ENCODE results near the gene LRRTM4. TPM values are rescaled to one million over a fixed set of nuclear protein-coding genes. Genes with fewer than 3 reads are reported as not detected.

The LRRTM4 gene
- total RNA-seq (3.5 and 6.5 TPM in 2 replicates), polyA plus RNA-seq (0.23 and 0.44 TPM in 2 replicates)

DNA sequence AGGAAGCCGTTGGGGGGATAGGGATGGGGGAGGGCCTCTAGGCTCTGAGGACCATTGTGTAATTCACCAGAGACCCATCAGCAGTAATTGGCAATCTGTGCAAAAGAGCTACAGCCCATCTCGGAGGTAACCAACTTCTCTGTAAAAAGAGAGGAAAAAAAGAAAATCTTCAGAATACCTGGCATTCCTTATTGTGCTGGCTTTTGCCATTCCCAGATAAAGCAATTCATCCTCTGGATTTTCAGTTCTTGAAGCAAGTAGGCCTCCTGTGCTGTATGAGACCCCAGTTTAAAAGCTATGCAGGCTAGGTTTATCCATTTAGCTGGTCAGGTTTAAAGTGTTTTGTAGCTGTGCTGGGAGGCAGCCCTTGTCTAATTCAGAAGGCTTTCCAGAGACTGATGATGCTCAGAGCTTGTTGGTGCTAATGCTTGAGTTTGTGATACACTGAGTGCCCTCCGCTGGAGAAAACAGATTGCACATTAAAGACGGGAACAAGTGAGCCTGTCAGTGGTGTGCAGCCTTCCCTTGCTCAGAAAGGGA, at the start of gene LRRTM4:
Gene LRRTM4 (minus strand): TSS at position 446 of the 540 bp plus-strand sequence.
- Histone ChIP-seq H2AFZ (peak within 1 kb of the TSS; percentile 12), H3K36me3 (replicated peaks; ENCODE audit: insufficient read depth, low read depth) (no peaks in the 10 kb centered on the region), H3K9me2 (replicated peaks; ENCODE audit: insufficient read depth) (no peaks in the 10 kb centered on the region), H3K27ac (no peak within 1 kb of the TSS), H3K79me2 (no peaks in the 10 kb centered on the region), H3K9me3 (ENCODE audit: low read depth) (no peaks in the 10 kb centered on the region), H3K4me1 (ENCODE audit: insufficient read depth) (no peaks in the 10 kb centered on the region), H3K27me3 (no peaks in the 10 kb centered on the region), H3K4me2 (peak within 1 kb of the TSS; percentile 69), H3K4me3 (no peak within 1 kb of the TSS), H4K20me1 (ENCODE audit: insufficient read depth, poor library complexity, severe bottlenecking) (no peaks in the 10 kb centered on the region)
- 15% methylated on average over 4 of the region's 4 CpGs for WGBS (ENCODE audit: low lambda C conversion rate, missing lambda C conversion rate)
- peak; percentile 47 for DNase-seq (ENCODE audit: low spot score)
- peak; percentile 45 for TF ChIP-seq CTCF (IDR thresholded peaks at IDR 0.05; ENCODE audit: poor library complexity)
- no peak for TF ChIP-seq EZH2 (IDR thresholded peaks at IDR 0.05; ENCODE audit: borderline replicate concordance)

- Histone ChIP-seq H3K36me3 (replicated peaks; ENCODE audit: insufficient read depth, low read depth) (no peaks in the 10 kb centered on the region), H3K9me2 (replicated peaks; ENCODE audit: insufficient read depth) (no peaks in the 10 kb centered on the region), H3K27ac (no peak overlapping the region), H3K4me1 (ENCODE audit: insufficient read depth) (peaks cover 6% of the 10 kb centered on the region), H4K20me1 (ENCODE audit: insufficient read depth, poor library complexity, severe bottlenecking) (no peaks in the 10 kb centered on the region), H3K4me2 (no peak overlapping the region), H3K79me2 (no peaks in the 10 kb centered on the region), H2AFZ (no peak overlapping the region), H3K9me3 (ENCODE audit: low read depth) (no peaks in the 10 kb centered on the region), H3K4me3 (no peak overlapping the region), H3K27me3 (no peaks in the 10 kb centered on the region)
- no peak for DNase-seq (ENCODE audit: low spot score)
- no peak for TF ChIP-seq EZH2phosphoT487 (IDR thresholded peaks at IDR 0.05; ENCODE audit: low read depth, severe bottlenecking, unreplicated experiment)
- no peak for TF ChIP-seq EZH2 (IDR thresholded peaks at IDR 0.05; ENCODE audit: borderline replicate concordance)
- no peak for TF ChIP-seq CTCF (IDR thresholded peaks at IDR 0.05; ENCODE audit: poor library complexity)
- 60% methylated on average over 2 of the region's 2 CpGs for WGBS (ENCODE audit: low lambda C conversion rate, missing lambda C conversion rate)
These were observed 49.4 kb upstream of the LRRTM4 start for GRCh38 chr2:77571545-77571944.

DNA sequence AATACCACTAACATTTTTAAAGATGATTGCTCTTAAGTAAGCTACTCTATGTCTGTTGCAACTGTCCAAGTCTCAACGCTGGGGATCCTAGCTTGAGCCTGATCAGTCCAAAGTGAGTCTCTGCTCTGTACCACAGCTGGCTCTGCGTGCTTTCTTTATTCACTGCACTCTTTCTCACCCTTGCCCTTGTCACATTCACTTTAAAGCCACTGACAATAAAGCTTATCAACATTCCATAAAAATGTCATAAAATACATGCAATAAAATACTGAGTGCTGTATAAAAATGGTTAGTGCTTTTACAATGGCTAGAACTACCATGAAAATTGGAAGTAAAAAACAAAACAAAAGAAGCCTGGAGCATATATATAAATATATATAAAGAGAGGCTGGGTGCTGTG, 45.5 kb upstream of the LRRTM4 start:
- no peak overlapping the region for H2AFZ ChIP-seq
- no peaks in the 10 kb centered on the region for H3K9me2 ChIP-seq (replicated peaks; ENCODE audit: insufficient read depth)
- H3K4me3 ChIP-seq, result no peak overlapping the region
- peak overlapping the region; percentile 17 for H3K4me2 ChIP-seq
- WGBS (ENCODE audit: low lambda C conversion rate, missing lambda C conversion rate), result 12% methylated on average over 2 of the region's 2 CpGs
- H3K27ac ChIP-seq, result no peak overlapping the region
- TF ChIP-seq EZH2 (IDR thresholded peaks at IDR 0.05; ENCODE audit: borderline replicate concordance) (no peak), EZH2phosphoT487 (IDR thresholded peaks at IDR 0.05; ENCODE audit: low read depth, severe bottlenecking, unreplicated experiment) (peak; percentile 42), CTCF (IDR thresholded peaks at IDR 0.05; ENCODE audit: poor library complexity) (no peak)
- no peaks in the 10 kb centered on the region for H3K9me3 ChIP-seq (ENCODE audit: low read depth)
- no peaks in the 10 kb centered on the region for H3K36me3 ChIP-seq (replicated peaks; ENCODE audit: insufficient read depth, low read depth)
- H4K20me1 ChIP-seq (ENCODE audit: insufficient read depth, poor library complexity, severe bottlenecking), result no peaks in the 10 kb centered on the region
- peak; percentile 63 for DNase-seq (ENCODE audit: low spot score)
- no peaks in the 10 kb centered on the region for H3K27me3 ChIP-seq
- no peaks in the 10 kb centered on the region for H3K79me2 ChIP-seq
- H3K4me1 ChIP-seq (ENCODE audit: insufficient read depth), result peaks cover 11% of the 10 kb centered on the region

Measured in hepatocyte (in vitro differentiated cells).